Breast epithelium (tissue), 3 donors: ENCODE measurements around the gene STXBP5.

ENCODE experiments used
- POLR2A ChIP-seq: fragments of 450-650 bp; IDR thresholded peaks from one replicate; pipeline ENCODE4 v1.6.1; 2016; ENCODE audit warnings: antibody characterized with exemption, mild to moderate bottlenecking, moderate library complexity
- POLR2AphosphoS5 ChIP-seq, 3 donors: sonication (generic); formaldehyde crosslinking; IDR thresholded peaks; one replicate each; pipeline ENCODE4 v1.6.1; 2017; ENCODE audit warnings: antibody characterized with exemption in 3 of 3
- TF ChIP-seq, protein P1 (sequence below), 3 donors: fragments of 450-650 bp; IDR thresholded peaks; one replicate each; pipeline ENCODE4 v1.5.1; 2016 to 2017; ENCODE audit warnings: antibody characterized with exemption in 3 of 3, mild to moderate bottlenecking in 3 of 3, moderate library complexity in 3 of 3

DNA sequence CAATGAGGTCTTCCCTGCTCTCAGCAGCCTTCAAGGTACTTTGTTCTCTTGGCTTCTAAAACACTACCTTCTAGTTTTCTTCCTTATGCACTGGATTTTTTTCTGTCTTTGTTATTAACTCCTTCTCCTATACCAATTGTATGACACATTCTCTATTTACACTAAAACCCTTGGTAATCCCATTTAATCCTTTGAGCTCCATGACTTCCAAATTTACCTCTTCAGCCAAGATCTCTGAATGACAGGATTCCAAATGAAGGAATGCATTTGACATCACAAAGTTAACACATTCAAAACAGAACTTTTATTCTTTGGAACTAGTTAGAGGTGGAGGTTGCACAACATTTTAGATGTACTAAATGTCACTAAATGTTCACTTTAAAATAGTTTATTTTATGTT, 217.7 kb downstream of the STXBP5 start:
- no peak for TF ChIP-seq POLR2AphosphoS5 (IDR thresholded peaks at IDR 0.05)
- TF ChIP-seq, protein P1, sequence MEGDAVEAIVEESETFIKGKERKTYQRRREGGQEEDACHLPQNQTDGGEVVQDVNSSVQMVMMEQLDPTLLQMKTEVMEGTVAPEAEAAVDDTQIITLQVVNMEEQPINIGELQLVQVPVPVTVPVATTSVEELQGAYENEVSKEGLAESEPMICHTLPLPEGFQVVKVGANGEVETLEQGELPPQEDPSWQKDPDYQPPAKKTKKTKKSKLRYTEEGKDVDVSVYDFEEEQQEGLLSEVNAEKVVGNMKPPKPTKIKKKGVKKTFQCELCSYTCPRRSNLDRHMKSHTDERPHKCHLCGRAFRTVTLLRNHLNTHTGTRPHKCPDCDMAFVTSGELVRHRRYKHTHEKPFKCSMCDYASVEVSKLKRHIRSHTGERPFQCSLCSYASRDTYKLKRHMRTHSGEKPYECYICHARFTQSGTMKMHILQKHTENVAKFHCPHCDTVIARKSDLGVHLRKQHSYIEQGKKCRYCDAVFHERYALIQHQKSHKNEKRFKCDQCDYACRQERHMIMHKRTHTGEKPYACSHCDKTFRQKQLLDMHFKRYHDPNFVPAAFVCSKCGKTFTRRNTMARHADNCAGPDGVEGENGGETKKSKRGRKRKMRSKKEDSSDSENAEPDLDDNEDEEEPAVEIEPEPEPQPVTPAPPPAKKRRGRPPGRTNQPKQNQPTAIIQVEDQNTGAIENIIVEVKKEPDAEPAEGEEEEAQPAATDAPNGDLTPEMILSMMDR (IDR thresholded peaks at IDR 0.05), result no peak
- no peak for TF ChIP-seq POLR2A
